ENCODE results near the gene LENG8. TPM values are rescaled to one million over a fixed set of nuclear protein-coding genes. Genes with fewer than 3 reads are reported as not detected.

LENG8 gene
- 100 to 1,000 TPM; 479 to 563 (median 507) TPM for total RNA-seq
- 95.7 TPM for total RNA-seq (2013)

DNA sequence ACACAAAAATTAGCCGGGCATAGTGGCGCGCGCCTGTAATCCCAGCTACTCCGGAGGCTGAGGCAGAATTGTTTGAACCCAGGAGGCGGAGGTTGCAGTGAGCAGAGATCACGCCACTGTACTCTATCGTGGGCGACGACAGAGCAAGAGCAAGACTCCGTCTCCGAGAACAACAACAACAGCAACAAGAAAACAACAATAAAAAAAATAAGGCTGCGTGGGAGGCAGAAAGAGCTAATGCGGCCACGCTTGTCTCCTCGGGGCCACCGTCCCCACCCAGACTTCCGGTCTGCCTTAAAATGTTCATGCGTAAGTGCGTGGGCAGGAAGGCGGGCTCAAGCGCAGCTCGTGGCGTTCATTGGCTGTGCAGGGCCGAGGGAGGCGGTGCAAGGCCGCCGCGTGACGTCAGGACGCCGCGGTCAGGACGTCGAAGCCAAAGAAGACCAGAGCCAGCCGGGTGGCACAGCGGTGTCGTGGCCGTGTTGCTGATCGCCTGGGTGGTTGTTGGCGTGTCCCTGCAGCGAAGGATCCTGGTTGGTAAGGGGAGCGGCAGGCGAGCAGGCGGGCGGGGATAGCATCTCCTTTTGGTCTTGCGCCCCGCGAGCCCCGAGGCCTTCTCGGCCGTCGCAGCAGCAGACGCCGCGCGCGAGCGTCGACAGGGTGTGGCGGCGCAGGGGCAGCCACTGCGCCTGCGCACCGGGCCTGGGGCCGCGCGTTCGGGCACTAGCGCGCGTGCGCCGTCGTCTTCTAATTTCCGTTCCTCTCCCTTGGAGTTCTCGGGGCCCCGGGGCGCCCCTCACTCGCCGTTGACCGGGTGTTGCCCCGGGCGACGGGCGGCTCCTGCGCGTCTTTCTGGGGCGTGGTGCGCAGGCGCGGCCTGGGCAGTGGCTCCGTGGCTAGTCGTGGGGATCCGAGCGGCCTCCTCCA, at the start of gene LENG8:
TSS of gene LENG8 (plus strand) at position 426 of the 927 bp plus-strand sequence. CDS start 2,146 bp downstream, outside the sequence.
- Mint-ChIP-seq H3K27me3 (ENCODE audit: low read depth in 2 of 2) (no peaks in the 10 kb centered on the region), H3K9me3 (no peaks in the 10 kb centered on the region), H3K4me3 (peak within 1 kb of the TSS; percentile 97), H3K4me1 (peaks cover 46 to 61% of the 10 kb centered on the region in 2 donors), H3K27ac (peak within 1 kb of the TSS; percentile 100), H3K36me3 (no peaks in the 10 kb centered on the region)
- intact Hi-C loops (cut with micrococcal nuclease): loop anchor here (1.0 kb wide), 1 partner anchor 15 kb away; no protein-coding TSS in a partner anchor
- ATAC-seq (peak; percentile 88 to 96 (median 90)), DNase-seq (peak; percentile 98 to 100)
- Histone ChIP-seq H3K4me1 (ENCODE audit: control insufficient read depth, insufficient read depth, low read length) (peaks cover 36% of the 10 kb centered on the region), H3K27me3 (ENCODE audit: control insufficient read depth, insufficient read depth, low read length) (no peaks in the 10 kb centered on the region), H3K9me3 (ENCODE audit: control insufficient read depth, insufficient read depth, low read length) (no peaks in the 10 kb centered on the region), H3K27ac (ENCODE audit: low read length) (peak within 1 kb of the TSS; percentile 96), H3K36me3 (ENCODE audit: control insufficient read depth, insufficient read depth, low read length) (peaks cover 37% of the 10 kb centered on the region), H3K4me3 (ENCODE audit: low read length) (peak within 1 kb of the TSS; percentile 89)
- under 1% methylated on average over 96 of the region's 96 CpGs for WGBS (ENCODE audit: insufficient coverage)
- TF ChIP-seq, protein P1, sequence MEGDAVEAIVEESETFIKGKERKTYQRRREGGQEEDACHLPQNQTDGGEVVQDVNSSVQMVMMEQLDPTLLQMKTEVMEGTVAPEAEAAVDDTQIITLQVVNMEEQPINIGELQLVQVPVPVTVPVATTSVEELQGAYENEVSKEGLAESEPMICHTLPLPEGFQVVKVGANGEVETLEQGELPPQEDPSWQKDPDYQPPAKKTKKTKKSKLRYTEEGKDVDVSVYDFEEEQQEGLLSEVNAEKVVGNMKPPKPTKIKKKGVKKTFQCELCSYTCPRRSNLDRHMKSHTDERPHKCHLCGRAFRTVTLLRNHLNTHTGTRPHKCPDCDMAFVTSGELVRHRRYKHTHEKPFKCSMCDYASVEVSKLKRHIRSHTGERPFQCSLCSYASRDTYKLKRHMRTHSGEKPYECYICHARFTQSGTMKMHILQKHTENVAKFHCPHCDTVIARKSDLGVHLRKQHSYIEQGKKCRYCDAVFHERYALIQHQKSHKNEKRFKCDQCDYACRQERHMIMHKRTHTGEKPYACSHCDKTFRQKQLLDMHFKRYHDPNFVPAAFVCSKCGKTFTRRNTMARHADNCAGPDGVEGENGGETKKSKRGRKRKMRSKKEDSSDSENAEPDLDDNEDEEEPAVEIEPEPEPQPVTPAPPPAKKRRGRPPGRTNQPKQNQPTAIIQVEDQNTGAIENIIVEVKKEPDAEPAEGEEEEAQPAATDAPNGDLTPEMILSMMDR (IDR thresholded peaks at IDR 0.05): no peak

DNA sequence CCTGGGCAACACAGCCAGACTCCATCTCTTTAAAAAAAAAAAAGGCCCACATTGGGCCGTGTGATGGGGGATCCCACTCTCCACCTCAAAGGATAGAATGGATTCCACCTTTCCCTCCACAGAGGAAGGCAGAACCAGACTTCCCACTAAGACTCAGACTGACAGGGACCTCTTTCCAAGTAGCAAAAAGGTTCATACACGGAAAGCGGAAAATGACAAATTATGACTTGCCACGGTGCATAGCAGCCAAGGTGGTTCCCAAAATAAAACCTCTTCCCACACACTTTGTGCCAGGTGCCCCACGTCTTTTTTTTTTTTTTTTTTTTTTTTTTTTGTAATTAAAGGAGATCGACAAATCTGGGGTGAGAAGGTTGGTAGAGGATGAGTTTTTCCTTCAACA, 48.1 kb upstream of the LENG8 start:
- Histone ChIP-seq H3K27ac (ENCODE audit: low read length) (no peak overlapping the region), H3K4me1 (ENCODE audit: control insufficient read depth, insufficient read depth, low read length) (no peaks in the 10 kb centered on the region), H3K27me3 (ENCODE audit: control insufficient read depth, insufficient read depth, low read length) (no peaks in the 10 kb centered on the region), H3K9me3 (ENCODE audit: control insufficient read depth, insufficient read depth, low read length) (no peaks in the 10 kb centered on the region), H3K4me3 (ENCODE audit: low read length) (no peak overlapping the region), H3K36me3 (ENCODE audit: control insufficient read depth, insufficient read depth, low read length) (no peaks in the 10 kb centered on the region)
- intact Hi-C loops (cut with micrococcal nuclease): no loop called here
- DNase-seq (no peak), ATAC-seq (no peak)
- 82% methylated on average over 4 of the region's 6 CpGs for WGBS (ENCODE audit: insufficient coverage)
- no peaks in the 10 kb centered on the region for H3K4me1 Mint-ChIP-seq
- peaks cover 0 to 3% of the 10 kb centered on the region in 2 donors for H3K27me3 Mint-ChIP-seq (ENCODE audit: low read depth in 2 of 2)
- no peak overlapping the region for H3K27ac Mint-ChIP-seq
- TF ChIP-seq, protein P1 (IDR thresholded peaks at IDR 0.05): no peak
- no peaks in the 10 kb centered on the region for H3K9me3 Mint-ChIP-seq
- H3K36me3 Mint-ChIP-seq: no peaks in the 10 kb centered on the region
- H3K4me3 Mint-ChIP-seq: no peak overlapping the region

DNA sequence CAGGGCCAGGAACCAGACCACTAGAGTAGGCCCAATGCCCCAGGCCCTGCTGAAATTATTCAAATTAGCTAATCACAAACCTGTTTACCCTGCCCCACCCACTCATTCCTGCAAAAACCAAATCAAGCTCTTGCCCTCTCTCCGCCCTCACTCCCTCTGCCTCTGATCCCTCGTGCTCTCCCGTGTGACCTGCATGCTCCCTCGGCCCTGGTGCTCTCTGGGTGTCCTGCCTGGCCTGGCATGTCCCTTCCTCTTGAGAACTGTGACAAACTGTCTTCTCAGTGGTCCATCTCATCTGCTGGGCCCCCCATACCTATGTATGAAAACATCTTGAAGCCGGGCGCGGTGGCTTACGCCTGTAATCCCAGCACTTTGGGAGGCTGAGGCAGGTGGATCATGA, 45.9 kb upstream of the LENG8 start:
- Histone ChIP-seq H3K4me3 (ENCODE audit: low read length) (no peak overlapping the region), H3K4me1 (ENCODE audit: control insufficient read depth, insufficient read depth, low read length) (no peaks in the 10 kb centered on the region), H3K27ac (ENCODE audit: low read length) (no peak overlapping the region), H3K36me3 (ENCODE audit: control insufficient read depth, insufficient read depth, low read length) (no peaks in the 10 kb centered on the region), H3K27me3 (ENCODE audit: control insufficient read depth, insufficient read depth, low read length) (no peaks in the 10 kb centered on the region), H3K9me3 (ENCODE audit: control insufficient read depth, insufficient read depth, low read length) (no peaks in the 10 kb centered on the region)
- intact Hi-C loops (cut with micrococcal nuclease): no loop called here
- Mint-ChIP-seq H3K9me3 (peaks cover 0 to under 1% of the 10 kb centered on the region in 2 donors), H3K27me3 (ENCODE audit: low read depth in 2 of 2) (peaks cover 0 to 3% of the 10 kb centered on the region in 2 donors), H3K4me1 (no peaks in the 10 kb centered on the region), H3K4me3 (no peak overlapping the region), H3K27ac (no peak overlapping the region), H3K36me3 (no peaks in the 10 kb centered on the region)
- no peak for ATAC-seq
- WGBS (ENCODE audit: insufficient coverage): 93% methylated on average over 8 of the region's 8 CpGs
- no peak for DNase-seq
- TF ChIP-seq, protein P1 (IDR thresholded peaks at IDR 0.05): no peak

Data from natural killer cell (primary cell).